Adrenal gland (tissue), 12 donors: ENCODE measurements around the gene NUP133. TPM values are rescaled to one million over a fixed set of nuclear protein-coding genes. Genes with fewer than 3 reads are reported as not detected.
"Not testable (repeated sequence)": the region's sequence is repeated elsewhere in the genome, so short reads cannot be mapped to it uniquely, and the experiment has no call there.

Experiments used
- DNase-seq, 7 donors: peaks; one replicate each; pipeline ENCODE4 v3.0.0-alpha.2; 2019 to 2020
- H3K27ac ChIP-seq, 5 donors: fragments of 200-600 bp; sonication (generic) in 4 of 5; 1 replicate in 3 of 5; 2 replicates in 2 of 5; pipeline versions ENCODE4 v1.5.1 to v1.8.0; 2016 to 2020; ENCODE audit warnings: mild to moderate bottlenecking in 1 of 5
- H3K27me3 ChIP-seq: fragments of 200-600 bp; 2 replicates; pipeline ENCODE4 v1.8.0; 2021
- H3K36me3 ChIP-seq, 2 donors: fragments of 200-600 bp; replicated peaks in 1 of 2; 1 replicate in 1 of 2; 2 replicates in 1 of 2; pipeline versions ENCODE4 v1.5.1 to v1.8.0; 2018 to 2022
- H3K4me1 ChIP-seq, 2 donors: fragments of 200-600 bp; replicated peaks in 1 of 2; 1 replicate in 1 of 2; 2 replicates in 1 of 2; pipeline versions ENCODE4 v1.5.1 to v1.8.0; 2018 to 2021
- H3K4me3 ChIP-seq, 4 donors: fragments of 200-600 bp; sonication (generic) in 3 of 4; one replicate each; pipeline ENCODE4 v1.5.1; 2016 to 2018
- H3K9me3 ChIP-seq, 3 donors: fragments of 200-600 bp; sonication (generic) in 1 of 3; replicated peaks in 1 of 3; 1 replicate in 2 of 3; 2 replicates in 1 of 3; pipeline versions ENCODE4 v1.5.1 to v1.8.0; 2016 to 2021
- CTCF ChIP-seq, 6 experiments: fragments of 450-650 bp in 4 of 6; fragments of 200-600 bp in 2 of 6; sonication (generic) in 1 of 6; IDR thresholded peaks; 1 replicate in 5 of 6; 2 replicates in 1 of 6; pipeline versions ENCODE4 v1.5.1 to v1.8.0; 2016 to 2021; ENCODE audit warnings: antibody characterized with exemption in 6 of 6, mild to moderate bottlenecking in 2 of 6, moderate library complexity in 1 of 6
- POLR2A ChIP-seq, 2 donors: fragments of 450-650 bp; IDR thresholded peaks; one replicate each; pipeline ENCODE4 v1.6.1; 2017; ENCODE audit warnings: antibody characterized with exemption in 2 of 2, mild to moderate bottlenecking in 2 of 2, moderate library complexity in 1 of 2
- WGBS, 4 donors: extraction: QIAGEN DNeasy Blood & Tissue Kit in 2 of 4; methylation state at CpG; one replicate each; pipeline versions ENCODE4 v1.1.5 to v1.1.7; 2013 to 2017; 5-methylcytosine and 5-hydroxymethylcytosine counted together
- intact Hi-C, 2 donors: fragments of 100-400 bp; cut with DNase I; formaldehyde crosslinking; loops; one replicate each; pipeline versions ENCODE4 v1.14.1 to v1.15.0; 2022 to 2023
- polyA plus RNA-seq, 3 donors: library from polyadenylated mRNA; stranded (reverse); fragments of 200-250 nt in 2 of 3; fragments of 350-450 nt in 1 of 3; fragmentation: Illumina TruSeq in 1 of 3; extraction: RNeasy Lipid Tissue Mini Kit (QIAGEN cat#74804) in 1 of 3; gene quantifications; one replicate each; pipeline ENCODE4 v1.2.3, GENCODE V29; 2013 to 2014
- total RNA-seq, 9 donors: library from RNA; depleted of rRNA in 4 of 9; stranded (reverse); fragments of >200 nt in 4 of 9; fragments of 120-200 nt in 1 of 9; fragmentation: NEBNext Ultra II Directional in 1 of 9; extraction: Animal tissue kit (Norgen Biotek cat#: 25700) in 1 of 9; gene quantifications; one replicate each; pipeline versions ENCODE4 v1.1.0 to v1.2.4, GENCODE V29; 2013 to 2023
- donor health status: healthy with polysubstance abuse.
- donor health status: Bipolar disorder and iron deficiency.
- donor health status: DM: yes; HTN: yes; CAD: no.
- donor health status: DM: no; HTN: no; CAD: no.
- donor health status: DM: no; HTN: no; CAD: no.
- donor health status: DM: yes; HTN: yes; CAD: no.

NUP133 gene
- total and polyA plus RNA-seq, 12 donors, result 9.8 to 48.5 (median 31.9) TPM

- H3K27me3 ChIP-seq, result peaks cover 10% of the 10 kb centered on the region
- WGBS, 4 donors, result 29 to 38% (median 30%) methylated on average over 22 to 68 of the region's 68 CpGs
- no peak for TF ChIP-seq CTCF (IDR thresholded peaks at IDR 0.05)
- peak overlapping the region in 1 of 4 donors; percentile 32 for H3K4me3 ChIP-seq
- no peak overlapping the region for H3K27ac ChIP-seq
- DNase-seq, result no peak
- peaks cover 22 to 33% of the 10 kb centered on the region in 2 donors for H3K4me1 ChIP-seq
- no peaks in the 10 kb centered on the region for H3K36me3 ChIP-seq
- H3K9me3 ChIP-seq, result no peaks in the 10 kb centered on the region
- intact Hi-C loops, result no loop called here
Measured at GRCh38 chr1:229407206-229408026, 100.7 kb downstream of the NUP133 start.

- DNase-seq, result no peak
- peaks cover 10% of the 10 kb centered on the region for H3K27me3 ChIP-seq
- peak overlapping the region in 1 of 4 donors; percentile 32 for H3K4me3 ChIP-seq
- no peak for TF ChIP-seq CTCF (IDR thresholded peaks at IDR 0.05)
- no peak for TF ChIP-seq POLR2A (IDR thresholded peaks at IDR 0.05)
- peaks cover 22 to 33% of the 10 kb centered on the region in 2 donors for H3K4me1 ChIP-seq
- 48 to 78% (median 60%) methylated on average over 10 of the region's 10 CpGs for WGBS, 4 donors
- H3K9me3 ChIP-seq, result no peaks in the 10 kb centered on the region
- intact Hi-C loops, result no loop called here
- H3K27ac ChIP-seq, result no peak overlapping the region
- H3K36me3 ChIP-seq, result no peaks in the 10 kb centered on the region
Measured at GRCh38 chr1:229406798-229407197, 101.3 kb downstream of the NUP133 start.

- no peak for TF ChIP-seq POLR2A (IDR thresholded peaks at IDR 0.05)
- TF ChIP-seq CTCF (IDR thresholded peaks at IDR 0.05), result no peak
- Histone ChIP-seq H3K36me3 (no peaks in the 10 kb centered on the region), H3K4me1 (peaks cover 5 to 11% of the 10 kb centered on the region in 2 donors), H3K4me3 (no peak overlapping the region), H3K27me3 (peaks cover 10% of the 10 kb centered on the region), H3K27ac (no peak overlapping the region), H3K9me3 (no peaks in the 10 kb centered on the region)
- WGBS, 4 donors, result 77 to 86% (median 84%) methylated on average over 5 to 8 of the region's 8 CpGs
- intact Hi-C loops, result no loop called here
- no peak for DNase-seq
Measured at GRCh38 chr1:229403573-229403972, 104.6 kb downstream of the NUP133 start.

- DNase-seq, result no peak
- TF ChIP-seq POLR2A (IDR thresholded peaks at IDR 0.05) (no peak), CTCF (IDR thresholded peaks at IDR 0.05) (no peak)
- Histone ChIP-seq H3K4me1 (peaks cover 0 to 7% of the 10 kb centered on the region in 2 donors), H3K4me3 (no peak overlapping the region), H3K9me3 (no peaks in the 10 kb centered on the region), H3K27ac (no peak overlapping the region), H3K27me3 (peaks cover 10% of the 10 kb centered on the region), H3K36me3 (no peaks in the 10 kb centered on the region)
- 68 to 77% (median 72%) methylated on average over 6 of the region's 6 CpGs for WGBS, 4 donors
- intact Hi-C loops, result no loop called here
Measured at GRCh38 chr1:229402993-229403392, 105.1 kb downstream of the NUP133 start.

- H3K4me1 ChIP-seq, H3K4me3 ChIP-seq, DNase-seq, H3K27me3 ChIP-seq, H3K9me3 ChIP-seq, H3K36me3 ChIP-seq, H3K27ac ChIP-seq, intact Hi-C loops: not testable (repeated sequence)
- WGBS, 4 donors, result 55 to 63% (median 58%) methylated on average over 4 of the region's 4 CpGs
Measured at GRCh38 chr1:229402329-229402728, 105.8 kb downstream of the NUP133 start.
